Measurements from ENCODE around the gene RHOH.
"Not testable (repeated sequence)": the region's sequence is repeated elsewhere in the genome, so short reads cannot be mapped to it uniquely, and the experiment has no call there.

Gene RHOH, protein sequence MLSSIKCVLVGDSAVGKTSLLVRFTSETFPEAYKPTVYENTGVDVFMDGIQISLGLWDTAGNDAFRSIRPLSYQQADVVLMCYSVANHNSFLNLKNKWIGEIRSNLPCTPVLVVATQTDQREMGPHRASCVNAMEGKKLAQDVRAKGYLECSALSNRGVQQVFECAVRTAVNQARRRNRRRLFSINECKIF

GRCh38 chr4:40196724-40197281 lies at the start of gene RHOH:
RHOH (plus strand) TSS chr4:40197031; CDS start chr4:40243387, 46,356 bp downstream.
- no peak within 1 kb of the TSS for H3K4me3 ChIP-seq (ENCODE audit: low read depth, low read length)
- DNase-seq (ENCODE audit: low read depth): no peak

DNA sequence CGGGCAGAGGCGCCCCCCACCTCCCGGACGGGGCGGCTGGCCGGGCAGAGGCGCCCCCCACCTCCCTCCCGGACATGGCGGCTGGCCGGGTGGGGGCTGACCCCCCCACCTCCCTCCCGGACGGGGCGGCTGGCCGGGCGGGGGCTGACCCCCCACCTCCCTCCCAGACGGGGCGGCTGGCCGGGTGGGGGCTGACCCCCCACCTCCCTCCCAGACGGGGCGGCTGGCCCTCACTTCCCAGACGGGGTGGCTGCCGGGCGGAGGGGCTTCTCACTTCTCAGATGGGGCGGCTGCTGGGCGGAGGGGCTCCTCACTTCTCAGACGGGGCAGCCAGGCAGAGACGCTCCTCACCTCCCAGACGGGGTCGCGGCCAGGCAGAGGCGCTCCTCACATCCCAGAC lies 49.3 kb upstream of the RHOH start:
- not testable (repeated sequence) for H3K4me3 ChIP-seq (ENCODE audit: low read depth, low read length); DNase-seq (ENCODE audit: low read depth)

DNA sequence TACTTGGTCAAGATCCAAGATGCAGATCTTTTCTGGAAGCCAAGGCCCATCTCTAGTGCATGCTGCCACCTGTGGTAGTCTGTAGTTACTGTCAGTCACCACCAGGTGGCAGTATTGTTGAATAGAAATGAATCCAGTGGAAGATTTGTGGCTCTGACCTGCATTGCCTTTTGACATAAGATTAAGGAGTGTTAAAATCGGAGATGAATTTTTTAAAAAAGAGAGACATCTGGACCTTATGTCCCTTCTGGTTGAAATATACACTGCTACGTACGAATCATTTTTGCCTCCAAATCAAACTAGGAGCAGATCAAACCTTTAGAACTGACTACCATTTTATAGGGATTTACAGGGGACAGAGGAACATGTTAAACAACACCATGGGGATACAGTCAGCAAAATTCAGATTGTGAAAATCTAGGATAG lies 46.9 kb upstream of the RHOH start:
- H3K4me3 ChIP-seq (ENCODE audit: low read depth, low read length): no peak overlapping the region
- DNase-seq (ENCODE audit: low read depth): peak; percentile 11

- no peak overlapping the region for H3K4me3 ChIP-seq (ENCODE audit: low read depth, low read length)
- no peak for DNase-seq (ENCODE audit: low read depth)
These were observed 45.9 kb upstream of the RHOH start for GRCh38 chr4:40150932-40151331.

- DNase-seq (ENCODE audit: low read depth): no peak
- H3K4me3 ChIP-seq (ENCODE audit: low read depth, low read length): no peak overlapping the region
These were observed 44.2 kb upstream of the RHOH start for GRCh38 chr4:40152637-40153036.

GRCh38 chr4:40157436-40157835 lies 39.4 kb upstream of the RHOH start:
- no peak for DNase-seq (ENCODE audit: low read depth)

DNA sequence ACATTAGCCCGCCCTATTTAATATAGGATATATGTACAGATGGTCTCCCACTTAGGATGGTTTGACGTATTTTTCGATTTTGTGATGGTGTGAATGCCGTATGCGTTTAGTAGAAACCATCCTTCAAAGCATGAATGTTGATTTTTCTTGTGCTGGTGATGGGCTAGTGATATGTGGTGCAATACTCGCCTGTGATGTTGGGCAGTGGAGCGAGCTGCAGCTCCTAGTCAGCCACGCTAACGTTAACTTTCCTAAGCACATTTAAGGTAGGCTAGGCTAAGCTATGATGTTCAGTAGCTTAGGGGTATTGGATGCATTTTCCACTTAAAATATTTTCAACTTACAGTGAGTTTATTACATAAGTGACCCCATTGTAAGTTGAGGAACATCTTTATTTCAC lies 36.6 kb upstream of the RHOH start:
- no peak for DNase-seq (ENCODE audit: low read depth)
- H3K4me3 ChIP-seq (ENCODE audit: low read depth, low read length): no peak overlapping the region

More at GRCh38 chr4:40157436-40157835, 39.4 kb upstream of the RHOH start:
- no peak overlapping the region for H3K4me3 ChIP-seq (ENCODE audit: low read depth, low read length)

- DNase-seq (ENCODE audit: low read depth): no peak
- no peak overlapping the region for H3K4me3 ChIP-seq (ENCODE audit: low read depth, low read length)
These were observed 32.4 kb upstream of the RHOH start for GRCh38 chr4:40164459-40164858.

GRCh38 chr4:40165916-40166315 lies 30.9 kb upstream of the RHOH start:
- no peak for DNase-seq (ENCODE audit: low read depth)
- no peak overlapping the region for H3K4me3 ChIP-seq (ENCODE audit: low read depth, low read length)

GRCh38 chr4:40168070-40168469 lies 28.8 kb upstream of the RHOH start:
- H3K4me3 ChIP-seq (ENCODE audit: low read depth, low read length): no peak overlapping the region
- DNase-seq (ENCODE audit: low read depth): no peak

GRCh38 chr4:40170588-40170987 lies 26.2 kb upstream of the RHOH start:
- no peak overlapping the region for H3K4me3 ChIP-seq (ENCODE audit: low read depth, low read length)
- no peak for DNase-seq (ENCODE audit: low read depth)

- no peak overlapping the region for H3K4me3 ChIP-seq (ENCODE audit: low read depth, low read length)
- DNase-seq (ENCODE audit: low read depth): no peak
These were observed 23.4 kb upstream of the RHOH start for GRCh38 chr4:40173470-40173875.

GRCh38 chr4:40176602-40177001 lies 20.2 kb upstream of the RHOH start:
- H3K4me3 ChIP-seq (ENCODE audit: low read depth, low read length): no peak overlapping the region
- DNase-seq (ENCODE audit: low read depth): no peak

DNA sequence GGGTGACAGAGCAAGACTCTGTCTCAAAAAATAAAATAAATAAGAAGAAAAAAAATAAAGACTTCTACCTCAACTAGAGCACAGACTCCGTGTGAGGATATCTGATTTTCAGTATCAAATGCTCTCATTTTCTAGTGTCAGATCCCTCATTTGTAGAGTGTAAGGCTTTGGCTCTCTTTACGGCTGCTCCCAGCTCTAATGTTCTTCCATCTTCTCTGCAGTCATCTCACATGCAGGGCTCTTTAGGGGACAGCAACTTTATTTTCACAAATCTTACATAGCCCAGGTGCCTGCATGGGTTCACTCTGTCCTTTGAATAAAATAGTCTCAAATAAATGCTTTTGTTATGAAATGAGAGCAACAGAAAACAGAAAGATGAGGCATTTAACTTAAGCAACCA lies 19.2 kb upstream of the RHOH start:
- H3K4me3 ChIP-seq (ENCODE audit: low read depth, low read length): no peak overlapping the region
- no peak for DNase-seq (ENCODE audit: low read depth)

- DNase-seq (ENCODE audit: low read depth): peak; percentile 59
- H3K4me3 ChIP-seq (ENCODE audit: low read depth, low read length): no peak overlapping the region
These were observed 18.2 kb upstream of the RHOH start for GRCh38 chr4:40178672-40179071.

GRCh38 chr4:40179360-40179759 lies 17.5 kb upstream of the RHOH start:
- H3K4me3 ChIP-seq (ENCODE audit: low read depth, low read length): no peak overlapping the region
- DNase-seq (ENCODE audit: low read depth): no peak

DNA sequence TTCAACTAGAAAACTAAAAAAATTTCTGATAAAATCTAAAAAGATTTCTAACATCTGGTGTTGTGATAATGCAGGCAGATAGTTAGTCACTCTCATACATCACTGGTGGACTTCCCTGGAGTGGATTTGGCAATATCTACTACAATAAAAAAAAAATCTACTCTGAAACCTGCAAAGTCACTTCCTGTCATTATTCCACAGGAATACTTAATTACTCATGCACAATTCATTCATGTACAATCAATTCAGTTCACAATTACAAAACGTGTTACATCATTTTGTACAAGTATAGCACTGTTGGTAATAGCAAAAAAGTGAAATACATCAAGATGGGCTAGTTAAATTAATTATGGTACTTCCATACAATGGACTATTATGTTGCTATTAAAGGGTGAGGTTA lies 16.5 kb upstream of the RHOH start:
- DNase-seq (ENCODE audit: low read depth): peak; percentile 91
- no peak overlapping the region for H3K4me3 ChIP-seq (ENCODE audit: low read depth, low read length)

DNA sequence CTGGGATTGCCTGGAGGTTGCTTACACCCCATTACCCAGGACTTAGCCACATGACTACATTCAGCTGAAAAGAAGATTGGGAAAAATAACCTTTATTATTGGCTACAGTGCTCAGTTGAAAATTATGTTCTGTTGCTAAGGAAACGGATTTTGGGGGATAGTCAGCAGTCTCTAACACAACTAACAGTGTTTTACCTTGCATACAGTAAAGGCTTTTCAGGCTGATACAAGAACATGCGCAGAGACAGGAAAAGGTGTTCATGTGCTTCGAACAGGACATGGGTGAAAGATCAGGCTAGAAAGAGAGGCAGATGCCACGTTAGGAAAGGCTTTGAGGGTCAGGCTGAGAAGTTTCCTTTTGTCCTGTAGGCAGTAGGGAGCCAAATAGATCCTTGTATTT lies 14.8 kb upstream of the RHOH start:
- no peak for DNase-seq (ENCODE audit: low read depth)
- no peak overlapping the region for H3K4me3 ChIP-seq (ENCODE audit: low read depth, low read length)

DNA sequence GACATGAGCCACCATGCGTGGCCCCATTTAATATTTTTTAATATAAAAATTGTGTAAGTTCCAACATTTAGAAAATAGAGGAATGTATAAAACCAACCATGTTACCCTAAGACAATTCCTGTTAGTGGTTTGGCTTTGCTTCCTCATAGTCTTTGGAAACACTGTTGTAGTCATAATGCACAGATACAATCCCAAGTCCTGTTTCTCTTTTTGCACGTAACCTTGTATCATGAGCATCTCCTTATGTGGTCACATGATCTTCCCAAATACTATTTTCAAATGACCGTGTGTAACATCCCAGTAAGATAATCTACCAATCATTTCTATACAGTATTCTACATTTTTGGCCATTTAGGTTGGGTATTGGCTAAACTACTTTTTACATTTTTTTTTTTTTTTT lies 13.9 kb upstream of the RHOH start:
- no peak overlapping the region for H3K4me3 ChIP-seq (ENCODE audit: low read depth, low read length)
- DNase-seq (ENCODE audit: low read depth): no peak

- H3K4me3 ChIP-seq (ENCODE audit: low read depth, low read length): no peak overlapping the region
- peak; percentile 89 for DNase-seq (ENCODE audit: low read depth)
These were observed 13.0 kb upstream of the RHOH start for GRCh38 chr4:40183615-40184411.

Measured in skeletal muscle cell (primary cell).